Esophagus muscularis mucosa (tissue), 4 donors: ENCODE results near the gene BTBD8. TPM values are rescaled to one million over a fixed set of nuclear protein-coding genes. Genes with fewer than 3 reads are reported as not detected.

ENCODE experiments used
- DNase-seq: peaks from one replicate; pipeline ENCODE4 v3.0.0-alpha.2; 2017; ENCODE audit errors: extremely low spot score
- H3K27ac ChIP-seq, 4 donors: fragments of 200-600 bp; sonication (generic); replicated peaks in 1 of 4; 1 replicate in 3 of 4; 2 replicates in 1 of 4; pipeline ENCODE4 v1.5.1; 2016 to 2019; ENCODE audit warnings: mild to moderate bottlenecking in 1 of 4
- H3K27me3 ChIP-seq, 4 donors: fragments of 200-600 bp; sonication (generic); one replicate each; pipeline versions ENCODE4 v1.5.1 to v1.6.0; 2016 to 2019
- H3K36me3 ChIP-seq, 4 donors: fragments of 200-600 bp; sonication (generic); one replicate each; pipeline ENCODE4 v1.5.1; 2016 to 2019
- H3K4me1 ChIP-seq, 4 donors: fragments of 200-600 bp; sonication (generic); one replicate each; pipeline ENCODE4 v1.5.1; 2016 to 2019
- H3K4me3 ChIP-seq, 4 donors: fragments of 200-600 bp; sonication (generic); 1 replicate in 2 of 4; 2 replicates in 2 of 4; pipeline ENCODE4 v1.5.1; 2016 to 2019; ENCODE audit warnings: mild to moderate bottlenecking in 4 of 4, moderate library complexity in 1 of 4
- H3K9me3 ChIP-seq, 4 donors: fragments of 200-600 bp; sonication (generic); 1 replicate in 3 of 4; 2 replicates in 1 of 4; pipeline ENCODE4 v1.5.1; 2016 to 2019
- EP300 ChIP-seq: sonication (generic); formaldehyde crosslinking; IDR thresholded peaks from one replicate; pipeline ENCODE4 v1.6.1; 2017; ENCODE audit warnings: antibody characterized with exemption
- POLR2A ChIP-seq: fragments of 450-650 bp; IDR thresholded peaks from one replicate; pipeline ENCODE4 v1.6.1; 2017; ENCODE audit warnings: antibody characterized with exemption, moderate library complexity, mild to moderate bottlenecking, low read depth
- POLR2AphosphoS5 ChIP-seq, 2 donors: sonication (generic); formaldehyde crosslinking; IDR thresholded peaks; one replicate each; pipeline ENCODE4 v1.6.1; 2017; ENCODE audit warnings: antibody characterized with exemption in 2 of 2
- WGBS: methylation state at CpG from one replicate; pipeline ENCODE4 v1.1.5; 2018; 5-methylcytosine and 5-hydroxymethylcytosine counted together
- intact Hi-C: fragments of 100-400 bp; cut with DNase I; formaldehyde crosslinking; loops from one replicate; pipeline ENCODE4 v1.15.1; 2023
- total RNA-seq, 4 donors: library from RNA; depleted of rRNA; stranded (reverse); fragments of >200 nt; gene quantifications; one replicate each; pipeline versions ENCODE4 v1.1.0 to v1.2.1, GENCODE V29; 2016
- TF ChIP-seq, protein P1 (sequence below), 3 experiments: fragments of 200-600 bp in 2 of 3; fragments of 450-650 bp in 1 of 3; sonication (generic) in 2 of 3; IDR thresholded peaks; one replicate each; pipeline ENCODE4 v1.5.1; 2017 to 2019; ENCODE audit warnings: antibody characterized with exemption in 3 of 3, mild to moderate bottlenecking in 2 of 3, moderate library complexity in 1 of 3

Gene BTBD8
- total RNA-seq, 4 donors from 2014 or later, result 4.3 to 7.8 (median 5.9) TPM

DNA sequence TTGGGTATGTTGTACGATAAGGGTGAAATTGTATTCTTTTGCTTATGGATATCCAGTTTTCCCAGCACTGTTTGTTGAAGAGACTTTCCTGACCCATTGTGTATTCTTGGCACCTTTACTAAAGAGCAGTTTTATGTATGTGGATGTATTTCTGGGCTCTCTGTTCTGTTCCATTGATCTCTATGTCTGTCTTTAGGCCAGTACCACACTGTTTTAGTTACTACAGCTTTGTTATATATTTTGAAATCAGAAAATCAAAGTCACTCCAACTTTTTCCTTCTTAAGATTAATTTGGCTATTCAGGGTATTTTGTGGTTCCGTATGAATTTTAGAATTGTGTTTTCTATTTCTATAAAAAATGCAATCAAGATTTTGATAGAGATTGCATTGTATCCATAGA, 74.8 kb downstream of the BTBD8 start:
- no peak overlapping the region for H3K27ac ChIP-seq
- intact Hi-C loops, result no loop called here
- H3K9me3 ChIP-seq, result peaks cover 0 to 33% (median 23%) of the 10 kb centered on the region in 4 donors
- H3K27me3 ChIP-seq, result no peaks in the 10 kb centered on the region
- peaks cover 0 to 31% (median 11%) of the 10 kb centered on the region in 4 donors for H3K36me3 ChIP-seq
- whole genome bisulfite sequencing, result 95% methylated on average over 2 of the region's 2 CpGs
- H3K4me3 ChIP-seq, result no peak overlapping the region
- DNase-seq, result no peak
- TF ChIP-seq POLR2A (no peak), POLR2AphosphoS5 (IDR thresholded peaks at IDR 0.05) (no peak), EP300 (no peak)
- TF ChIP-seq, protein P1, sequence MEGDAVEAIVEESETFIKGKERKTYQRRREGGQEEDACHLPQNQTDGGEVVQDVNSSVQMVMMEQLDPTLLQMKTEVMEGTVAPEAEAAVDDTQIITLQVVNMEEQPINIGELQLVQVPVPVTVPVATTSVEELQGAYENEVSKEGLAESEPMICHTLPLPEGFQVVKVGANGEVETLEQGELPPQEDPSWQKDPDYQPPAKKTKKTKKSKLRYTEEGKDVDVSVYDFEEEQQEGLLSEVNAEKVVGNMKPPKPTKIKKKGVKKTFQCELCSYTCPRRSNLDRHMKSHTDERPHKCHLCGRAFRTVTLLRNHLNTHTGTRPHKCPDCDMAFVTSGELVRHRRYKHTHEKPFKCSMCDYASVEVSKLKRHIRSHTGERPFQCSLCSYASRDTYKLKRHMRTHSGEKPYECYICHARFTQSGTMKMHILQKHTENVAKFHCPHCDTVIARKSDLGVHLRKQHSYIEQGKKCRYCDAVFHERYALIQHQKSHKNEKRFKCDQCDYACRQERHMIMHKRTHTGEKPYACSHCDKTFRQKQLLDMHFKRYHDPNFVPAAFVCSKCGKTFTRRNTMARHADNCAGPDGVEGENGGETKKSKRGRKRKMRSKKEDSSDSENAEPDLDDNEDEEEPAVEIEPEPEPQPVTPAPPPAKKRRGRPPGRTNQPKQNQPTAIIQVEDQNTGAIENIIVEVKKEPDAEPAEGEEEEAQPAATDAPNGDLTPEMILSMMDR (IDR thresholded peaks at IDR 0.05), result no peak
- no peaks in the 10 kb centered on the region for H3K4me1 ChIP-seq

DNA sequence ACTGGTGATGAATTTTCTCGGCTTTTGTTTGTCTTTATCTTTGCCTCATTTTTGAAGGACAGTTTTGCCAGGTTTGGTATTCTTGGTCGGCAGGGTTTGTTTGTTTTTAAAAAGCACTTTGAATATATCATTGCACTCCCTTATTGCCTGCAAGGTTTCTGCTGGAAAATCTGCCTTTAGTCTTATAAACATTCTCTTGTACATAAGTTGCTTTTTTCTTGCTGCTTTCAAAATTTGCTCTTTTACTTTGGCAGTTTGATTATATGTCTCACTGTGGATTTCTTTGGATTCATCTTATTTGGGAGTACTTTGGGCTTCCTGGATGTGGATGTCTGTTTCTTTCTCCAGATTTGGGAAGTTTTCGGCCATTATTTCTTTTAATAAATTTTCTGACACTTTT, 79.4 kb downstream of the BTBD8 start:
- WGBS, result 83% methylated on average over 3 of the region's 3 CpGs
- intact Hi-C loops, result no loop called here
- peaks cover 0 to 24% (median 8%) of the 10 kb centered on the region in 4 donors for H3K36me3 ChIP-seq

DNA sequence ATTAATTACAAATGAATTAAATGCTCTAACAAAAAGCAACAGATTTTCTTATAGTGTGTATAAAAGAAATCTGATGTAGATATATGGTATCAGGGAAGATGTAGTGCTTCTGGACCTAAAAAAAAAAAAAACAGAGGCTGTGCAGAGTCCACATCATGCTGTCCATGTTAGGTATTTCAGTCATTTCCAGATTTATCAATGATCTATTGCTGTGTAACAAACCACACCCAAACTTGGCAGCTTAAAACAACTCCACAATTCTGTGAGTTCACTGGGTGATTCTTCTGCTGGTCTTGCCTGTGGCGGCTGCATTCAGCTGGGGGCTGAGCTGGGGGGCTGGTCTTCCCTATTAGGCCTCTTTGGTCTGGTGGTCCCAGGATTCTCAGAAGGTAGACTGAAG, 85.2 kb downstream of the BTBD8 start:
- DNase-seq, result no peak
- Histone ChIP-seq H3K9me3 (peaks cover 0 to 2% (median under 1%) of the 10 kb centered on the region in 4 donors), H3K27me3 (no peaks in the 10 kb centered on the region), H3K27ac (no peak overlapping the region), H3K36me3 (peaks cover 0 to 17% (median 12%) of the 10 kb centered on the region in 4 donors), H3K4me3 (no peak overlapping the region), H3K4me1 (no peaks in the 10 kb centered on the region)
- intact Hi-C loops, result no loop called here
- WGBS, result 92% methylated on average over 1 of the region's 1 CpG
- TF ChIP-seq, protein P1 (IDR thresholded peaks at IDR 0.05), result no peak
- TF ChIP-seq EP300 (no peak), POLR2AphosphoS5 (IDR thresholded peaks at IDR 0.05) (no peak), POLR2A (no peak)

More for the DNA sequence above, 79.4 kb downstream of the BTBD8 start:
- no peaks in the 10 kb centered on the region for H3K27me3 ChIP-seq
- no peak for DNase-seq
- TF ChIP-seq POLR2AphosphoS5 (IDR thresholded peaks at IDR 0.05), result no peak
- TF ChIP-seq, protein P1 (IDR thresholded peaks at IDR 0.05), result no peak
- H3K27ac ChIP-seq, result no peak overlapping the region
- peaks cover 0 to 30% (median 18%) of the 10 kb centered on the region in 4 donors for H3K9me3 ChIP-seq
- H3K4me1 ChIP-seq, result no peaks in the 10 kb centered on the region
- H3K4me3 ChIP-seq, result no peak overlapping the region

DNA sequence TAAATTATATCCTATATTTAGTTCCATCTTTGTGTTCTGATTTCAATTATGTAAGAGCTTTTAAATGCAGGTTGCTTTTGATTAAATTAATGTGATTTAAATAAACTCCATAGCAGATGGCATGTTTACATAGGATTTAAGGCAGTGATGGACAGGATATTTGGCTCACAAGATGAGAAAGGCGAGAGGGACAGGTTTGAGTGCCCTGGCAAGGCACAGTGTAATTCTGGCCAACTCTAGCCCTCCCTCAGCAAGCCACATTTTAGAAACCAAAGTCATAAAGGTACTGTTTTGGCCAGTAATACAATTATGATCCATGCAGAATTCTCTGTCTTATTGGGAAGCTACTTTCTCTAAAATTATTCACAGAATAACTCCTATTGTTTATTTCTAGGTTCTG, 87.0 kb downstream of the BTBD8 start:
- Histone ChIP-seq H3K4me1 (no peaks in the 10 kb centered on the region), H3K9me3 (no peaks in the 10 kb centered on the region), H3K27me3 (no peaks in the 10 kb centered on the region), H3K27ac (no peak overlapping the region), H3K36me3 (peaks cover 0 to 15% (median 6%) of the 10 kb centered on the region in 4 donors), H3K4me3 (no peak overlapping the region)
- WGBS, result 86% methylated on average over 1 of the region's 1 CpG
- no peak for DNase-seq
- TF ChIP-seq POLR2AphosphoS5 (IDR thresholded peaks at IDR 0.05), result no peak
- TF ChIP-seq POLR2A, result no peak
- no peak for TF ChIP-seq EP300
- TF ChIP-seq, protein P1 (IDR thresholded peaks at IDR 0.05), result no peak
- intact Hi-C loops, result no loop called here

DNA sequence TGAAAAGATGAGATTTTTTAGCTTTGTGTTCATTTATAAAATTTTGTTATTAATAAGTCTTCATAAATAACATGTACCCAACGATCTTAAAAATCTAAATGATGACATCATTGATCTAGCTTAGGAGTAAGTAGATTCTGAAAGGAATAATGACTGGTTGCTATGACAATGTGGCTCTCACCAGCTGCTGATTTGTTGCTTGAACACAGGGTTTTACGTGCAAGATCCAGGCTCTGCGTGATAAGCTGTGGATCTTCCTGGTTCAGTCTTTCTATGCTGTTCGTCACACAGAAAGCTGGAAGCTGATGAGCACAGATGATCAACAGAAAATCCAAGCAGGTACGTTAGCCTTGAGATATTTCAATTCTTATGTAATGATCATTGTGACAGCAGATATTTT, 88.5 kb downstream of the BTBD8 start:
- TF ChIP-seq, protein P1 (IDR thresholded peaks at IDR 0.05), result no peak
- TF ChIP-seq POLR2AphosphoS5 (IDR thresholded peaks at IDR 0.05) (no peak), EP300 (no peak), POLR2A (no peak)
- Histone ChIP-seq H3K36me3 (peaks cover 0 to 12% (median 5%) of the 10 kb centered on the region in 4 donors), H3K4me3 (no peak overlapping the region), H3K27ac (no peak overlapping the region), H3K27me3 (no peaks in the 10 kb centered on the region), H3K9me3 (no peaks in the 10 kb centered on the region), H3K4me1 (no peaks in the 10 kb centered on the region)
- intact Hi-C loops, result no loop called here
- WGBS, result 73% methylated on average over 5 of the region's 5 CpGs
- DNase-seq, result no peak
